ENCODE results near the gene VASP. TPM values are rescaled to one million over a fixed set of nuclear protein-coding genes. Genes with fewer than 3 reads are reported as not detected.

The VASP gene
- total RNA-seq, 1 donor, result 71.3 TPM

DNA sequence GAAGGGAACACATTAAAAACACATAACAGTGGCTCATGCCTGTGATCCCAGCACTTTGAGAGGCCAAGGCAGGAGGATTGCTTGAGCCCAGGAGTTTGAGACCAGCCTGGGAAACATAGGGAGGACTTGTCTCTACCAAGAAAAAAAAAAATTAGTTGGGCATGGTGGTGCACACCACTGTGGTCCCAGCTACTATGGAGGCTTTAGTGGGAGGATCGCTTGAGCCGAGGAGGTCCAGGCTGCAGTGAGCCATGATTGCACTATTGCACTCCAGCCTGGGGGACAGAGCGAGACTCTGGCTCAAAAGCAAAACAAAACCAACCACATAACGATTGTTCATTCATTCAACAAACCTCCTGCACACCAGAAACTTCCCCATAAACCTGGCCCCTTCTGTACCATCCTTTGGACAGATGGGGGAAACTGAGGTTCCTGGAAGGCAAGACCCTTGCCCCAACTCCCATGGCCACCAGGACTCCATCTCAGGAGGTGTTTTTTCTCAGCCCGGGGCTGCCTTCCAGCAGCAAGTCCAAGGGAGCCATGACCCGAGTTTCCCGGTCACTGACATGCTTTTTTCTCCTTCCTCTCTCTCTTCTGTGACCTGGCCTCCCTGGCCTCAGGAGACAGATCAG lies 35.2 kb upstream of the VASP start:
- Histone ChIP-seq H3K36me3 (ENCODE audit: insufficient read depth, low read length) (peaks cover 8% of the 10 kb centered on the region), H3K4me1 (ENCODE audit: insufficient read depth, low read length) (peaks cover 18% of the 10 kb centered on the region), H2AFZ (ENCODE audit: low read length) (no peak overlapping the region), H3K9me3 (ENCODE audit: low read depth, low read length) (no peaks in the 10 kb centered on the region), H3K27ac (ENCODE audit: low read depth, low read length) (no peak overlapping the region), H3K4me3 (ENCODE audit: insufficient read depth, low read length) (peak overlapping the region; percentile 40), H3K27me3 (ENCODE audit: insufficient read depth, low read length) (no peaks in the 10 kb centered on the region), H3K79me2 (ENCODE audit: insufficient read depth, low read length) (peaks cover 51% of the 10 kb centered on the region), H4K20me1 (ENCODE audit: insufficient read depth, low read length) (peaks cover 5% of the 10 kb centered on the region), H3K4me2 (ENCODE audit: insufficient read depth, low read length) (peak overlapping the region; percentile 100)
- DNase-seq (ENCODE audit: insufficient read length, low spot score, missing footprints), result peak; percentile 43
- no peak for TF ChIP-seq CTCF (IDR thresholded peaks at IDR 0.05; ENCODE audit: extremely low read depth, low read depth, low read length)

DNA sequence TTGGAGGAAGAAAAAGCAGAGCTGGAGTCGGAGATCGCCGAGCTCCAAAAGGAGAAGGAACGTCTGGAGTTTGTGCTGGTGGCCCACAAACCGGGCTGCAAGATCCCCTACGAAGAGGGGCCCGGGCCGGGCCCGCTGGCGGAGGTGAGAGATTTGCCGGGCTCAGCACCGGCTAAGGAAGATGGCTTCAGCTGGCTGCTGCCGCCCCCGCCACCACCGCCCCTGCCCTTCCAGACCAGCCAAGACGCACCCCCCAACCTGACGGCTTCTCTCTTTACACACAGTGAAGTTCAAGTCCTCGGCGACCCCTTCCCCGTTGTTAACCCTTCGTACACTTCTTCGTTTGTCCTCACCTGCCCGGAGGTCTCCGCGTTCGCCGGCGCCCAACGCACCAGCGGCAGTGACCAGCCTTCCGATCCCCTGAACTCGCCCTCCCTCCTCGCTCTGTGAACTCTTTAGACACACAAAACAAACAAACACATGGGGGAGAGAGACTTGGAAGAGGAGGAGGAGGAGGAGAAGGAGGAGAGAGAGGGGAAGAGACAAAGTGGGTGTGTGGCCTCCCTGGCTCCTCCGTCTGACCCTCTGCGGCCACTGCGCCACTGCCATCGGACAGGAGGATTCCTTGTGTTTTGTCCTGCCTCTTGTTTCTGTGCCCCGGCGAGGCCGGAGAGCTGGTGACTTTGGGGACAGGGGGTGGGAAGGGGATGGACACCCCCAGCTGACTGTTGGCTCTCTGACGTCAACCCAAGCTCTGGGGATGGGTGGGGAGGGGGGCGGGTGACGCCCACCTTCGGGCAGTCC lies 34.5 kb upstream of the VASP start:
- H3K4me3 ChIP-seq (ENCODE audit: insufficient read depth, low read length), result peak overlapping the region; percentile 40
- peak overlapping the region; percentile 100 for H3K4me2 ChIP-seq (ENCODE audit: insufficient read depth, low read length)
- H3K36me3 ChIP-seq (ENCODE audit: insufficient read depth, low read length), result peaks cover 8% of the 10 kb centered on the region
- peaks cover 18% of the 10 kb centered on the region for H3K4me1 ChIP-seq (ENCODE audit: insufficient read depth, low read length)
- DNase-seq (ENCODE audit: insufficient read length, low spot score, missing footprints), result no peak
- no peak overlapping the region for H2AFZ ChIP-seq (ENCODE audit: low read length)
- TF ChIP-seq CTCF (IDR thresholded peaks at IDR 0.05; ENCODE audit: extremely low read depth, low read depth, low read length), result no peak
- no peaks in the 10 kb centered on the region for H3K27me3 ChIP-seq (ENCODE audit: insufficient read depth, low read length)
- H3K27ac ChIP-seq (ENCODE audit: low read depth, low read length), result no peak overlapping the region
- H3K9me3 ChIP-seq (ENCODE audit: low read depth, low read length), result no peaks in the 10 kb centered on the region
- peaks cover 5% of the 10 kb centered on the region for H4K20me1 ChIP-seq (ENCODE audit: insufficient read depth, low read length)
- peaks cover 52% of the 10 kb centered on the region for H3K79me2 ChIP-seq (ENCODE audit: insufficient read depth, low read length)

DNA sequence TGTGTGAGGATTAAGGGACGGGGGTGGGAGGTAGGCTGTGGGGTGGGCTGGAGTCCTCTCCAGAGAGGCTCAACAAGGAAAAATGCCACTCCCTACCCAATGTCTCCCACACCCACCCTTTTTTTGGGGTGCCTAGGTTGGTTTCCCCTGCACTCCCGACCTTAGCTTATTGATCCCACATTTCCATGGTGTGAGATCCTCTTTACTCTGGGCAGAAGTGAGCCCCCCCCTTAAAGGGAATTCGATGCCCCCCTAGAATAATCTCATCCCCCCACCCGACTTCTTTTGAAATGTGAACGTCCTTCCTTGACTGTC lies 34.0 kb upstream of the VASP start:
- Histone ChIP-seq H3K79me2 (ENCODE audit: insufficient read depth, low read length) (peaks cover 49% of the 10 kb centered on the region), H3K27ac (ENCODE audit: low read depth, low read length) (no peak overlapping the region), H3K36me3 (ENCODE audit: insufficient read depth, low read length) (peaks cover 8% of the 10 kb centered on the region), H3K4me2 (ENCODE audit: insufficient read depth, low read length) (no peak overlapping the region), H3K9me3 (ENCODE audit: low read depth, low read length) (no peaks in the 10 kb centered on the region), H3K4me3 (ENCODE audit: insufficient read depth, low read length) (no peak overlapping the region), H3K27me3 (ENCODE audit: insufficient read depth, low read length) (no peaks in the 10 kb centered on the region), H2AFZ (ENCODE audit: low read length) (no peak overlapping the region), H4K20me1 (ENCODE audit: insufficient read depth, low read length) (peaks cover 2% of the 10 kb centered on the region), H3K4me1 (ENCODE audit: insufficient read depth, low read length) (peaks cover 18% of the 10 kb centered on the region)
- peak; percentile 48 for DNase-seq (ENCODE audit: insufficient read length, low spot score, missing footprints)
- no peak for TF ChIP-seq CTCF (IDR thresholded peaks at IDR 0.05; ENCODE audit: extremely low read depth, low read depth, low read length)
